ENCODE measurements around the gene HCN2. TPM values are rescaled to one million over a fixed set of nuclear protein-coding genes. Genes with fewer than 3 reads are reported as not detected.

The HCN2 gene
- total and polyA plus RNA-seq, 2 of the 8 experiments (the other 6 are each of a cell fraction or from before 2014, with no cell fraction given) = 1.0 to 4.0 TPM

- H3K14ac ChIP-seq (ENCODE audit: insufficient read length) = no peak overlapping the region
Observed at GRCh38 chr19:634975-635652, 45.4 kb downstream of the HCN2 start.

More at GRCh38 chr19:634975-635652, 45.4 kb downstream of the HCN2 start:
- H4K91ac ChIP-seq (replicated peaks; ENCODE audit: insufficient read length, low read length) = no peak overlapping the region
- H3K9ac ChIP-seq (replicated peaks in 1 of 4; ENCODE audit: extremely low read depth in 1 of 4, low read depth in 3 of 4, low read length in 3 of 4) = no peak overlapping the region
- H3K23me2 ChIP-seq (ENCODE audit: low read depth, low read length) = peaks cover 13% of the 10 kb centered on the region
- peaks cover 0 to 18% of the 10 kb centered on the region in 2 experiments; a peak in 1 of 4 replicates for H3K79me2 ChIP-seq (ENCODE audit: control insufficient read depth in 1 of 2, insufficient read depth in 2 of 2, low read length in 2 of 2)
- H4K8ac ChIP-seq (ENCODE audit: extremely low read depth, insufficient read depth, low read length) = no peak overlapping the region
- ChIA-PET CTCF (ENCODE audit: partially characterized antibody) (interaction anchor here (1.1 to 1.8 kb wide), 3 partner anchors 14 to 128 kb away, joined by 3 to 4 read pairs (median 3); no protein-coding TSS in a partner anchor), POLR2A (ENCODE audit: partially characterized antibody) (interaction anchor here (1.4 to 3.2 kb wide), 3 partner anchors 9 to 62 kb away, joined by 3 to 11 read pairs (median 5); partner anchors contain the start of gene BSG)
- H2AFZ ChIP-seq (ENCODE audit: low read length) = no peak overlapping the region
- TF ChIP-seq CREB1 (IDR thresholded peaks at IDR 0.05) = no peak
- no peak for TF ChIP-seq SP2 (IDR thresholded peaks at IDR 0.05; ENCODE audit: low read length)
- no peak for TF ChIP-seq EZH2 (IDR thresholded peaks at IDR 0.05; ENCODE audit: low read depth, low read length, severe bottlenecking)
- no peak for TF ChIP-seq BCL11A (IDR thresholded peaks at IDR 0.05; ENCODE audit: low read depth in 2 of 2, low read length in 2 of 2)
- no peak for TF ChIP-seq MAX (IDR thresholded peaks at IDR 0.05)
- no peak for TF ChIP-seq TEAD4 (IDR thresholded peaks at IDR 0.05; ENCODE audit: low read depth, low read length)
- no peak overlapping the region for H2BK15ac ChIP-seq (ENCODE audit: low read length)
- no peak overlapping the region; a peak in 1 of 4 replicates for H3K4me2 ChIP-seq (ENCODE audit: insufficient read depth in 1 of 2, low read depth in 2 of 2, low read length in 2 of 2)
- peaks cover 2 to 3% of the 10 kb centered on the region in 2 experiments for H4K20me1 ChIP-seq (replicated peaks in 1 of 2; ENCODE audit: control insufficient read depth in 1 of 2, insufficient read depth in 2 of 2, low read length in 2 of 2)
- H3K56ac ChIP-seq (replicated peaks; ENCODE audit: insufficient read length, low read depth, low read length) = no peak overlapping the region
- H2BK120ac ChIP-seq (replicated peaks; ENCODE audit: low read depth, low read length) = no peak overlapping the region
- no peak for DNase-seq (ENCODE audit: low read depth in 1 of 2, low spot score in 2 of 2)
- peaks cover 0 to 23% (median 11%) of the 10 kb centered on the region in 4 experiments; a peak in 5 of 7 replicates for H3K27me3 ChIP-seq (replicated peaks in 1 of 4; ENCODE audit: control insufficient read depth in 3 of 4, extremely low read depth in 1 of 4, insufficient read depth in 3 of 4, low read length in 3 of 4)
- no peak overlapping the region for H4K5ac ChIP-seq (ENCODE audit: insufficient read length, low read depth, low read length)
- H3K4ac ChIP-seq (replicated peaks; ENCODE audit: insufficient read length, low read depth, low read length) = no peak overlapping the region
- 92% methylated on average over 16 of the region's 16 CpGs; no CpG with 5 or more reads in 1 of the 2 experiments for WGBS, 2 experiments (ENCODE audit: extremely low coverage in 1 of 2, insufficient coverage in 1 of 2, insufficient read length in 1 of 2, insufficient replicate concordance in 2 of 2, low coverage in 1 of 2, low lambda C conversion rate in 2 of 2, missing lambda C conversion rate in 1 of 2)
- no peak overlapping the region for H2AK5ac ChIP-seq (ENCODE audit: low read depth, low read length)
- H2BK5ac ChIP-seq (ENCODE audit: low read depth, low read length) = no peak overlapping the region
- H2BK20ac ChIP-seq (ENCODE audit: low read length) = no peak overlapping the region
- no peak overlapping the region for H3K18ac ChIP-seq (ENCODE audit: extremely low read depth, low read length)
- H3K9me3 ChIP-seq (ENCODE audit: insufficient read depth in 2 of 2, low read depth in 1 of 2, low read length in 1 of 2) = no peaks in the 10 kb centered on the region
- H3K27ac ChIP-seq (ENCODE audit: low read depth, low read length) = no peak overlapping the region
- no peak for FAIRE-seq
- H3K4me3 ChIP-seq (ENCODE audit: extremely low read depth in 1 of 4, insufficient read depth in 2 of 4, low read depth in 3 of 4, low read length in 4 of 4) = no peak overlapping the region
- H3K36me3 ChIP-seq (ENCODE audit: control insufficient read depth in 2 of 4, insufficient read depth in 4 of 4, low read length in 3 of 4) = peaks cover 0 to 2% (median under 1%) of the 10 kb centered on the region in 4 experiments; a peak in 2 of 8 replicates
- peaks cover 7% of the 10 kb centered on the region for H3K79me1 ChIP-seq (ENCODE audit: low read depth, low read length)
- H3K23ac ChIP-seq (ENCODE audit: insufficient read length) = no peak overlapping the region
- no peak overlapping the region for H2BK12ac ChIP-seq (ENCODE audit: low read depth, low read length)
- peaks cover 0 to 10% (median 4%) of the 10 kb centered on the region in 4 experiments; a peak in 4 of 7 replicates for H3K4me1 ChIP-seq (replicated peaks in 1 of 4; ENCODE audit: control insufficient read depth in 3 of 4, insufficient read depth in 4 of 4, low read length in 3 of 4)
